Ishikawa (cell line): ENCODE measurements around the gene IMMP2L.

Experiments
- CEBPB ChIP-seq: IDR thresholded peaks from 2 replicates; pipeline ENCODE4 v1.6.1; 2012
- CREB1 ChIP-seq: IDR thresholded peaks from 2 replicates; pipeline ENCODE4 v1.6.1; 2012; ENCODE audit warnings: low read depth
- EGR1 ChIP-seq: IDR thresholded peaks from 2 replicates; pipeline ENCODE4 v1.6.1; 2012
- EP300 ChIP-seq: IDR thresholded peaks from 2 replicates; pipeline ENCODE4 v1.6.1; 2012; ENCODE audit warnings: borderline replicate concordance
- FOXM1 ChIP-seq: IDR thresholded peaks from 2 replicates; pipeline ENCODE4 v1.6.1; 2012; ENCODE audit warnings: low read depth, borderline replicate concordance
- NFIC ChIP-seq: IDR thresholded peaks from 2 replicates; pipeline ENCODE4 v1.6.1; 2012
- RAD21 ChIP-seq: IDR thresholded peaks from 2 replicates; pipeline ENCODE4 v1.6.1; 2012; ENCODE audit warnings: low read depth
- TAF1 ChIP-seq: IDR thresholded peaks from 2 replicates; pipeline ENCODE4 v1.6.1; 2012; ENCODE audit warnings: low read depth, mild to moderate bottlenecking
- TCF12 ChIP-seq: IDR thresholded peaks from 2 replicates; pipeline ENCODE4 v1.6.1; 2012; ENCODE audit warnings: low read depth
- TEAD4 ChIP-seq: IDR thresholded peaks from 2 replicates; pipeline ENCODE4 v1.6.1; 2012
- YY1 ChIP-seq: IDR thresholded peaks from 2 replicates; pipeline ENCODE4 v1.6.1; 2012; ENCODE audit warnings: low read depth
- ZBTB7A ChIP-seq: IDR thresholded peaks from 2 replicates; pipeline ENCODE4 v1.6.1; 2012; ENCODE audit warnings: low read depth
- TF ChIP-seq, protein P1 (sequence below): IDR thresholded peaks from 2 replicates; pipeline ENCODE4 v1.6.1; 2012; ENCODE audit warnings: low read depth, mild to moderate bottlenecking
- TF ChIP-seq, protein P2 (sequence below): IDR thresholded peaks from 2 replicates; pipeline ENCODE4 v1.6.1; 2012
- TF ChIP-seq, protein P3 (sequence below): IDR thresholded peaks from 2 replicates; pipeline ENCODE4 v1.6.1; 2012

Gene IMMP2L

DNA sequence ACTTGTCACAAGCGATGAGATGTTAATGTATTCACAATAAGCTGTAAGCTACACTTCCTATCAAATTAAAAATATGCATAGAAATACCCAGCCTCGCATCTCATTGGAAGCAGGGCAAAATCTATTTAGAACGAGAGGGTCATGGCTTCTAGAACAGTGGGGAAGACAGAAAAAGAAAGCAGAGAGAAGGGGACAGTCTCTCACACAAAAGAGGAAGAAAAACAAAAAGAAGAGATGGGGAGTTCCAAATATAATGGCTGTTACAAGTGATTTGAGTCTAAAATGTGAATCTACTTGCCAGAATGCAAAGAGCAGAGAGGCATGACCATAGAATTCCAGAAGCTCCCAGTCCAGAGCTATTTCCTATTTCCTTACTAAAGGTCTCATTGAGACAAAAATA is 457.6 kb downstream of the IMMP2L start:
- TF ChIP-seq, protein P1, sequence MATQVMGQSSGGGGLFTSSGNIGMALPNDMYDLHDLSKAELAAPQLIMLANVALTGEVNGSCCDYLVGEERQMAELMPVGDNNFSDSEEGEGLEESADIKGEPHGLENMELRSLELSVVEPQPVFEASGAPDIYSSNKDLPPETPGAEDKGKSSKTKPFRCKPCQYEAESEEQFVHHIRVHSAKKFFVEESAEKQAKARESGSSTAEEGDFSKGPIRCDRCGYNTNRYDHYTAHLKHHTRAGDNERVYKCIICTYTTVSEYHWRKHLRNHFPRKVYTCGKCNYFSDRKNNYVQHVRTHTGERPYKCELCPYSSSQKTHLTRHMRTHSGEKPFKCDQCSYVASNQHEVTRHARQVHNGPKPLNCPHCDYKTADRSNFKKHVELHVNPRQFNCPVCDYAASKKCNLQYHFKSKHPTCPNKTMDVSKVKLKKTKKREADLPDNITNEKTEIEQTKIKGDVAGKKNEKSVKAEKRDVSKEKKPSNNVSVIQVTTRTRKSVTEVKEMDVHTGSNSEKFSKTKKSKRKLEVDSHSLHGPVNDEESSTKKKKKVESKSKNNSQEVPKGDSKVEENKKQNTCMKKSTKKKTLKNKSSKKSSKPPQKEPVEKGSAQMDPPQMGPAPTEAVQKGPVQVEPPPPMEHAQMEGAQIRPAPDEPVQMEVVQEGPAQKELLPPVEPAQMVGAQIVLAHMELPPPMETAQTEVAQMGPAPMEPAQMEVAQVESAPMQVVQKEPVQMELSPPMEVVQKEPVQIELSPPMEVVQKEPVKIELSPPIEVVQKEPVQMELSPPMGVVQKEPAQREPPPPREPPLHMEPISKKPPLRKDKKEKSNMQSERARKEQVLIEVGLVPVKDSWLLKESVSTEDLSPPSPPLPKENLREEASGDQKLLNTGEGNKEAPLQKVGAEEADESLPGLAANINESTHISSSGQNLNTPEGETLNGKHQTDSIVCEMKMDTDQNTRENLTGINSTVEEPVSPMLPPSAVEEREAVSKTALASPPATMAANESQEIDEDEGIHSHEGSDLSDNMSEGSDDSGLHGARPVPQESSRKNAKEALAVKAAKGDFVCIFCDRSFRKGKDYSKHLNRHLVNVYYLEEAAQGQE: no peak
- TF ChIP-seq TCF12 (no peak), TAF1 (no peak), ZBTB7A (no peak), YY1 (no peak), FOXM1 (no peak), EP300 (no peak), EGR1 (no peak), TEAD4 (no peak), RAD21 (no peak), NFIC (no peak), CREB1 (no peak), CEBPB (no peak)
- TF ChIP-seq, protein P2, sequence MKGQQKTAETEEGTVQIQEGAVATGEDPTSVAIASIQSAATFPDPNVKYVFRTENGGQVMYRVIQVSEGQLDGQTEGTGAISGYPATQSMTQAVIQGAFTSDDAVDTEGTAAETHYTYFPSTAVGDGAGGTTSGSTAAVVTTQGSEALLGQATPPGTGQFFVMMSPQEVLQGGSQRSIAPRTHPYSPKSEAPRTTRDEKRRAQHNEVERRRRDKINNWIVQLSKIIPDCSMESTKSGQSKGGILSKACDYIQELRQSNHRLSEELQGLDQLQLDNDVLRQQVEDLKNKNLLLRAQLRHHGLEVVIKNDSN: no peak
- TF ChIP-seq, protein P3, sequence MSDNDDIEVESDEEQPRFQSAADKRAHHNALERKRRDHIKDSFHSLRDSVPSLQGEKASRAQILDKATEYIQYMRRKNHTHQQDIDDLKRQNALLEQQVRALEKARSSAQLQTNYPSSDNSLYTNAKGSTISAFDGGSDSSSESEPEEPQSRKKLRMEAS: no peak

DNA sequence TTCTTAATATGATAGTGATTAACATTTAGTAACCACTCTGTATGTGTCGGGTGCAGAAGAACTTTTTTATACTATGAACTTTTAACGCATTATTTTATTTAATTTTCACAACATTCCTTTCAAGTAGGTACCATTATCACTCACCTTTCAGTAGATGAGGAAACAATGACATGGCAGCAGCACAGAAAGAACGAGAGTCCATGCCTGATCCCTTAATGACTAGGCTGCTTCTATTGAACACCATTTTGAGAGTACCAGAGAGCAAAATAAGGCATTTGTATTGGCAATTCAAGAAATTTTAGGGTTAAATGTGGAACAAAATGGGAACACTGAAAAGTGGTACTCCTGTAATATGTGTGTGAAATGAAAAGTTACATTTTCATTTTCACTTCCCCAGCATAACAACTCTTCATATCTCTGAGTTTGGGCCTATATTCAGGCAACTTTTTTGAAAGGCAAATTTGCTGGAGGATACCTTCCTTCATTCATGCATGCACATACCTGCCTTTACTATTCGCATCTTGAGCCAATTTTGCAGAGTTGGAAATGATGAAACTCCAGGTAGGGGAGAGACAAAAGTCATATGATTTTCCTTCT is 458.5 kb downstream of the IMMP2L start:
- TF ChIP-seq EGR1 (no peak), YY1 (no peak), RAD21 (no peak)
- TF ChIP-seq, protein P1: no peak

DNA sequence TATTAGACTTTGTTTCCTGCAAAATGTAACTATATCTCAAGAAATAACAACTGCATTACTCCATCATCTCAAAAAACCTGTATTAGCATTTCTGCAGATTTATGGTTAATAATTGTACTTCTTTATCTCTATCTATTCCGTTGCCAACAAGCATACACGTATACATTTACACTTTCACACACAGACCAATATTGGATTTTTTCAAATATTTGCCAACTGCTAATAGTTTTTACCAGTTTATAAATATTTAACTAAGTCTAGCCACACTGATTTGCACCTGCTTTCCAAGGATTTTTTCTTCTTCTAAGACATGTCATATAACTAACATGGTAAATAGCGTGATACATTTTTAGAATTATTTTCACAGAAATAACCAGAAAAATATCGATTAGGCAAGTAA is 459.2 kb downstream of the IMMP2L start:
- TF ChIP-seq RAD21 (no peak), CEBPB (no peak), NFIC (no peak), YY1 (no peak), CREB1 (no peak)
- TF ChIP-seq, protein P1: no peak

DNA sequence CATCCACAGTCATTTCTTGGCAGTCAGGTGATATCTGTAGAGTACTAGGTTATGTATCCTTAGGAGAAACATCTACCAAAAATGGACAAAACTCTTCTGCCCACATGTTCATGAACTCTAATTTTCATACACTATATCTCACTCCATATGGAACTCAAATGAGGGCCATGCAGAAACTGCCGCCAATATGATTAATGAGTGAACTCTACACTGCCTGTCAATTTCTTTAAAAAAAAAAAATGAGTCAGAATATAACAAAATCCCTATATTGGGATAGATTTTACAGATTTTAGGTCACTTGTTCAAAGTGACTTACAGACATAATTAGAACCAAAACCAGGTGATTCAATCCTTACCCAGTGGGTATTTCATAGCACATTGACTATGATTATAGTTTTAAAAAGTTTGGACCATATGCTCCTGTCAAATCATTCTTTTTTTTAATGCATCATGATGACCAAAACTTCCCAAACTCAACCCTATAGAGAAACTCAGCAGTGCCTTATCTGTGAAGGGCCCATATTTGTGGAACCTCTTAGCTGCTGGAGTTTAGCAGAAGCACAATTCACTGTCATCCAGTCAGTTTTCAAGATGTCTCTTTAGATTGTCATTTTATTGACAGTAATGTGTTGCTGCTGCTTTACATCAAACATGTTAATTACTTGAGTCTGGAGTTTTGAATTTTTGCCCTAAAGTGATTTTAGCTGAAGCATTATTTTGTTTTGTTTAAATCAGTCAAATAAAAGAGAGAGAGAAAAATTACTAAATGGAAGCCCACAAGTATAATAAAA is 460.2 kb downstream of the IMMP2L start:
- no peak for TF ChIP-seq EGR1
- TF ChIP-seq, protein P1: no peak
- no peak for TF ChIP-seq TCF12
- TF ChIP-seq TEAD4: no peak
- TF ChIP-seq CREB1: no peak
- TF ChIP-seq CEBPB: no peak
- TF ChIP-seq, protein P3: no peak
- TF ChIP-seq RAD21: no peak
- TF ChIP-seq FOXM1: no peak
- TF ChIP-seq NFIC: no peak
- TF ChIP-seq YY1: no peak
- no peak for TF ChIP-seq ZBTB7A
- no peak for TF ChIP-seq TAF1
- TF ChIP-seq, protein P2: no peak
- TF ChIP-seq EP300: no peak
